Urothelium cell line (cell line): ENCODE measurements around the gene MED31.
"Not testable (repeated sequence)": the region's sequence is repeated elsewhere in the genome, so short reads cannot be mapped to it uniquely, and the experiment has no call there.

ENCODE experiments used
- DNase-seq: peaks from one replicate; pipeline ENCODE4 v3.0.0; 2011; ENCODE audit warnings: low spot score, mixed read lengths
- FAIRE-seq: peaks from 2 replicates; lab custom pipeline; 2011; peaks lifted over from hg19 to GRCh38; lab: Jason Lieb, UNC

The MED31 gene

DNA sequence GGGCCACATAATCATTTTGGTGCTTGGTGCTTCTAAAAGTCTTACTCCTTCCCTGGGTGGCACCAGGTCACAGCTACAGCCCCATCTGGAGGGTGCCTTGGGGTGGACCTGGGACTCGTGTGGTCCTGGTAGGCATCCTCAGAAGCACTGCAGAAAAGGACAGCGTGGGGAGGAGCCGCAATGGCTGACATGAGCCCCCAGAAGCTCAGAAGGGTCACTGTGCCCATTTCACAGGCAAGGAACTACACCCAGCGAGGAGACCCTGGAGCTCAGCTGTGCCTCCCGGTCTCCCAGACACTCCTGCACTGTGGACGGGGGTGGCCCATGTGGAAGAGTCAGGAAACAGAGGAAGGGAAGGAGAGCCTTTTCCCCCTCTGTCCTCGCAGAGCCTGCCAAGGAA is 26.5 kb upstream of the MED31 start:
- FAIRE-seq (no peak), DNase-seq (no peak)

DNA sequence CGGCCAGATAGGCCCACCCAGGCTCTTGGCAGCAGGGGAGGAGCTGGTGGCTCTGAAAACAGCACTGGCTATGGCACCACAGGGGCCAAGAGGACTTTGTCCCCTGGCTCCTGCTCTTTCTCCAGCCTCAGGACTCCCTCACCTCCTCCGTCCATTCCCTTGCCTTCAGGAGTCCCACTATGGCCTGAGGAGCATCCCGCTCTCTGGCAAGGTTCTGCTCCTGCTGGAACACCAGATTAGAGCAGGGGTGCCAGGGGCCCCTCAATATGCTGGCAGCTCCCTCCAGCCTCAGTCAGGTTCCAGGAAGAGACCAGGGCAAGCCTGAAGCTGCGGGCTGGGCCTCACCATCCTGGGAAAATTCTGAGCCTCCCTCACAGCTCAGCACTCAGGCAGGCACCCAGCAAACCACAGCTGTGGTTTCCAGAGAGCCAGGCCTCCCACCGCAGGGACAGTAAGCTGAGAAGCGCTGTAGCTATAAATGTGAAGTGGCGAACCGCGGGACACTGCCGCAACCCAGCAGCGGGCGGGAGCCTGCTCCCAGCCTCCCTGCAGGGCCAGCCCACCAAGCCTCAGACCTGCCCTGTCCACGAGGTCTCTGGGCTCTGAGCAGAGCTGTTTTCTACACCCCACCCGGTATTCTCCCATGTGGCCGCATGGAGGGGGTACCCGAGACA is 25.9 kb upstream of the MED31 start:
- FAIRE-seq (no peak), DNase-seq (peak; percentile 32)

DNA sequence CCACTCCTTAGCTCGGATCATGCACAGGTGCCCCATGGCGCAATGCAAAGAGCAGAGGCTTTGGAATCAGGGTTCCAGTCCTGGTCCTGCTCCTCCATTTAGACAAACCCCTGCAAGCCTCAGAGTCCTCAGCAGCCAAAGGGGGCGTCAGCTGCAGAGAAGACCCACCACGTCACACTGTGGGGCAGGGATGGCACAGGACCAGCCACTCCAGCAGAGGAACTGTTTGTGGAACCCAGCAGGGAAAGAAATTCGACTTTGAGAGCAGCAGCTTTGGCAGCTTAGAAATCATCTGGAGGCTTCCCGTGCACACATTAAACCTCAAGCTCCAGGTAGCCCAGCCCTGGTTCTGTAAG is 25.4 kb upstream of the MED31 start:
- FAIRE-seq, result no peak
- DNase-seq, result no peak

DNA sequence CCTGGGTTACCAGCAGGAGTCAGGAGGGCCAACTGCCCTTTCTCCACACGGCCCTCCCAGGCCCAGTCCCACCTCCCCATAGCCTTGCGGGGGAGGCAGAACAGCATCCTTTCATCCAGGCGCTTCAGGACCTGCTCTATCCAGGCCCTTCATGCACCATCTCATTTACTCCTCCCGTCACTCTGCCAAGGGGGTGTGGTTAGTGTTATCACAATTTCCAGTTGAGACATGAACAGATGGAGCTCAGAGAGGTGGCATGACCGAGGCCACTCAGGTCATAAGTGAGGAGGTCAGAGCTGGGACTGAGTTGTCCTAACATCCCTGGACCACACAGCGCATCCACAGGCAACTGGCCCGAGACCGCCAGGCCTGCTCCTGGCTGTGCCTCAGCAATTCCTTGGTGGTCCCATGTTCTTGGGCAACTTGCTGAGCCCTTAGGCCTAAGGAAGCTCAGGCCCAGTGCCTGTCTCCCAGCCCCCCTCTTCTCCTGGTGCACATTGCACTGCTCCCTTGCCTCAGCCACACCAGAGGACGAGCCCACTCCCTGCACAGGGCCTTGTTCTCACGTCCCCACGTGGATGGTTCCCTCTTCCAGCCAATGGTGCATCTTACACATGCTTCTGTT is 23.9 kb upstream of the MED31 start:
- DNase-seq, result no peak
- no peak for FAIRE-seq

DNA sequence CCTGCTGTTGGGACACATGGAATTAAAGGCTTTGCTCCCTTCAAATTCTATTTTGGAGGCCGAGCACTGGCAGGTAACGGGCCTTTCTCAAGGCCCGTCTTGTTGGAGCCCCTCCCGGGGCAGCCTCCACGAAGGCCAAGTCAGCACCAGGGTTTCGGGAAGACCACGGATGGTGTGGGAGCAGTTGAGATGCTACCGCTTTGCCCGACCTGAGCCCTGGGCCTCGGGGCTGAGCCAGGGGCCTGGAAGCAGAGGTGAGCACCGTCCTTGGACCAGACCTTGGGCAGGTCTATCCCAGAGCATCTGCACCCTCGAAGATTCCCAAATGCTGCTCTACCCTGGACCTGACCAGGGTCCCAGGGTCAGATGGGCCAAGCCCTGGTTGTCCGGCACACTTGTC is 23.2 kb upstream of the MED31 start:
- DNase-seq (no peak), FAIRE-seq (no peak)

DNA sequence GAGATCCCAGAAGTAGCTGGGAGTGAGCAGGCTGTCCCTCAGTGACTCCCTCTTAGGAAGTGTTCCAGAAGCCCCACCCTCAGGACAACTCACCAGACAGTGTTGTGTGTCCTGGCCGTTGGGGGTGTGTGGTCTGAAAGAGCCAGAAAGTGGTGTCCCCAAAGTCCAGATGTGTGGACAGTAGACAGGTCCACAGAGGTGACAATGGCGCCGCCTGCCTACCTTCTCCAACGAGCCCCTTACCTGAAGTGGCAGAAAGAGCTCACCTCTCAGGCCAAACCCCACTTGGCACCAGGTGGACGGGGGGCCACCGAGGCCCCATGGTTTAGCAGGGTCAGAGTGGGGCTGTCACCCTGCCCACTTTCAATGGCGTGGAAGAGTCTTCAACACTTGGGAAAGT is 20.0 kb upstream of the MED31 start:
- no peak for FAIRE-seq
- DNase-seq, result no peak

DNA sequence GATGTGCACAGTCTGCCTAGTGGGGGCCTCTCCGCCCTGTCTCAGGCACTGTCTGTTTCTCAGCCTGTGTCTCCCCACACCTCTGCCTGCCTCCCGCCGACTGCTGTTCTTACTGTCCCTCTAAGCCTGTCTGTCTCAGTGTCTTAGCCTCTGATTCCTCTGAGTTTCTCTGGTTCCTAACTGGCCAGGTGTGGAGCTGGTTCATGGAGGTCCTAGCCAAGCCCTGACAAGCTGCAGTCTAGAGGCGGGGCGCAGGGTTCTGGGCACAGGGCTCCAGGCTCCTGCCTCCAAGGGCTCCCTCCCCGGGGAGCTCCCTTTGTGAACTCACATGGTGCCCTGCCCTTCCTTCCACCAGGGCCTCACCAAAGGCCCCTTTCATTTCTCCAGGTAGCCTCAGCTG is 19.6 kb upstream of the MED31 start:
- no peak for DNase-seq
- no peak for FAIRE-seq

DNA sequence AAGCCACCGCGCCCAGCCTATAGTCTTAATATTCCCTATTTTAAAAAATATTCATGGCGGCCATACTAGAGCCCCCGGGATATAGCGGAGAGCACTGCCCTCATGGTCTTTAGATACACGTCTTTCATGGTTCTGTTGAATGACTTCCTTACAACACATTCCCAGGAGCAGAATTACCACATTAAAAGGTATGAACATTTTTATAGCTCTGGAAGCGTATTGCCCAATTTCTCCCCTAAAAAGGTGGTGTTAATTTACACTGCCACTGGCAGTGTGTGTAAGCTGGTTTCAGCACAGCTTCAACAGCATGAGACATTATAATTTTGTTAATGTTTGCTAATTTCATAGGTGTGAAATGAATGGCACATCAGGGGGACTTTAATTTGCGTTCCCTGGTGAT is 19.2 kb upstream of the MED31 start:
- FAIRE-seq (no peak), DNase-seq (no peak)

DNA sequence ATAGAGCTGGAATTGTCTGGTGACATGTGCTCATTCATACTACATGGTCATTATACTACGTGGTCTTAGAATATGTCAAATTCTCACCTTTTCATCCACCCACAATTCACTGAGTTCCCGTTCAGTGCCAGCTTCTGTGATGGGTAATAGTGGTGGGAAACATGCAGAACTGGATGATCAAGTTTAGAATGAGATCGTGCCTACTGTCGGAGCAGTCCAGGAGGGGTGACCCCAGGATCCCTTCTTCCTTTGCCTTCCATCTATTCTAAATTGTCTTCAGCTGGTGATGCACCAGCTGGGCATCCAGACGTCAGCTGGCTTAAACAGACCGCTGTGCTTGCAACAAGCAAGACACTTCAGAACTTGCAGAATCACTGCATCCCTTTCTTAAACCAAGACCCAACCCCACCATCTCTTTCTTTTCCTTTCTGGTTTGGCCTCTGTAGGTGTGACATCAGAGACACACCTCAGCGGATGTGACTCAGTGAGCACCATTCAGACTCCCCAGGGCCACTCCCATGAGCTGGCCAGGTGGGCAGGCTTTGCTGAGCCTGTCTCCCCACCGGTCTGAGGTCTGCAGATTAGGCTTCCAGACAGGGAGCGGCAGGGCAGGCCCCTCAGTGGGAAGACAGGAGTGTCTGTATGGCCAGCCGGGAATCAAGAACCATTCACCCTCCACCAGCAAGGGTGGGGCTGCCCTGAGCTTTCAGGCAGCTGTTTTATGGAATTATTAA is 18.2 kb upstream of the MED31 start:
- no peak for FAIRE-seq
- DNase-seq, result peak; percentile 54

DNA sequence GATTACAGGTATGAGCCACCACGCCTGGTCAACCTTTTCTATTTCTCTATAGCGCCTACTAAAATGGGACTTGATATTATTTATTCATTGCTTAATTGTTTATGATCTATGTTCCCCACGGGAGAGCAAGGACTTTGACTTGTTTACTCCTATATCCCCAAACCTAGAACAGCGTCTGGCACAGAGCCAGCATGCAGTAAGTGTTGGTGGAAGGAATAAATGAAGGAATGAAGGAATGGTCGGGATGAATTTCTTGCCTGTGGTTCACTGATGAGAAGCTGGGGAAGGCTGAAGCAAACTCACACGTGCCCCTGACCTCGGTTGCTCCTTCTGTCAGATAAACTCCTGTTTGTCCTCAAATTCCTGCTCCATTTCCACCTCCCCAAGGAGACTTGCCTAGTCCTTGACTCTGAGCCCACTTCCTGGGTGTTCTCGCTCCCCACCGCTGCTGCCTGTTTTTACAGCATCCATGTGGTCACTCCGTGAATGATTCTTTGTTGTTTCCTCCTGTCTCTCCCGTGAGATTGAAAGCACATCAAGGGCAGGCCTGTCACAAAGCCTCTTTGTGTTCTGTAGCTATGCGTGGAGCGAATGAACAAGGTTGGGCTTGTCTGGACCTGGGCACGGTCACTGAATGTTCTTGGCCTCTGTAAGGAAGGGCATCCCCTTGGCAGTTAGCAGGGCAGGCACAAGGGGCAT is 17.5 kb upstream of the MED31 start:
- no peak for DNase-seq
- no peak for FAIRE-seq

DNA sequence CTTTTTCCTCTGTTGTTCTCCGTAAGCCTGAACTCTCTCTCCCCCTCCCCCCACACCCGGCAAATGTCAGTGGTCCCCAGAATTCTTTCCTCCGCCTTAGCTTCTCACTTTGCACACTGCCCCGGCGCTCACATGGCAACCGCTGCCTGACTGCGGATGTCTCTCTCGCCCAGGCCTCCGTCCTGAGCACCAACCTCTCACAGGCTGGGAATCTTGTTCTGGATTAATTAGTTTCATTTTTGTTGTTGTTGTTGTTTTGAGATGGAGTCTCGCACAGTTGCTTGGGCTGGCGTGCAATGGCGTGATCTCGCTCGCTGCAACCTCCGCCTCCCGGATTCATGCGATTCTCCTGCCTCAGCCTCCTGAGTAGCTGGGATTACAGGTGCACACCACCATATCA is 16.8 kb upstream of the MED31 start:
- FAIRE-seq, result no peak
- no peak for DNase-seq

DNA sequence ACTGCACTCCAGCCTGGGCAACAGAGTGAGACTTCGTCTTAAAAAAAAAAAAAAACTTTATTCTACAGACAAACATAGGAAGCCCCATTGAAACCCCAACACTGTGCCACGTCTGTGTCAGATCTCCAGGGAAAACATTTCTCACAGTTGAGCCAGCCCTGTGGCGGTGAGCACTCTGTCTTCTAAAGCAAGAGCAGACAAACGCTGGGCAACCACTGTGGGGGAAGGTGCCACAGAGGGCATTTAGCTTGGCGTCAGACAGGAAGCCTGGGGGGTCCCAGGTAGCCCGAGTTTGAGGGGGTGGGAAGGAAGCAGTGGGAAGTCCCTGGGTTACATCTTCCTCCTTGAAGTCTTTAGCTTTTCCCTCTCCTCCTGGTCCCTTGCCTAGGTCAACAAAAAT is 16.1 kb upstream of the MED31 start:
- FAIRE-seq (no peak), DNase-seq (no peak)

DNA sequence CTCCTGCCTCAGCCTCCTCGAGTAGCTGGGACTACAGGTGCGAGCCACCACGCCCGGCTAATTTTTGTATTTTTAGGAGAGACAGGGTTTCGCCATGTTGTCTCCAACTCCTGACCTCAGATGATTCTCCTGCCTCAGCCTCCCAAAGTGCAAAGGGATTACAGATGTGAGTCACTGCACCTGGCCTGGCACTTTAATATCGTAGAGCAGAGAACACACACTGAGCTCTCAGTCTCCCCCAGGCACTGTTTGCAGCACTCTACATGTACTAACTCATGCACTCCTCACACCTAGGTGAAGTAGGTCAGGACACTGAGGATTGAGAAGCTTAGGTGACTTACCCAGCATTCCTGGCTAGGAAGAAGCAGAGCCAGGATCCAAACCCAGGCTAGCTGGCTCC is 15.2 kb upstream of the MED31 start:
- FAIRE-seq (no peak), DNase-seq (no peak)

DNA sequence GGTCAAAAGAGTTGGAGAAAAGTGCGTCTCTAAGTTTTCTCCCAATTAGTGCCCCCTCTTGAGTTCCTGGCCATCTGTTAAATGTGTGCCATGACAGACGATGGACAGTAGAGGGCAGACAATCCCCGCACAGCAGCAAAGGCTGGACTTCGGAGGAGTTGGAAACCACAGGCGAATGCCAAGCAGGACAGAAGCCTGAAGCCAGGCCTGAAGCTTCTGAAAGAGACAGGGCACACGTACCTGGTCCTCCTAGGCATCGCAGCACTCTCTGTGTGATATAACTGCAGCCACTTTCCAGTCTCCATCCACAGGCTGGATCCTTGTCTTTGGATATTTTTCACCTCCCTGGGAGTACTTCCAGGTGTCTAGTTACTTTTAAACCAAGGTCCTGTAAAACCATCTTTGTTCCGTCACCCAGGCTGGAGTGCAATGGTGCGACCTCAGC is 14.7 kb upstream of the MED31 start:
- peak; percentile 73 for DNase-seq
- FAIRE-seq, result no peak

DNA sequence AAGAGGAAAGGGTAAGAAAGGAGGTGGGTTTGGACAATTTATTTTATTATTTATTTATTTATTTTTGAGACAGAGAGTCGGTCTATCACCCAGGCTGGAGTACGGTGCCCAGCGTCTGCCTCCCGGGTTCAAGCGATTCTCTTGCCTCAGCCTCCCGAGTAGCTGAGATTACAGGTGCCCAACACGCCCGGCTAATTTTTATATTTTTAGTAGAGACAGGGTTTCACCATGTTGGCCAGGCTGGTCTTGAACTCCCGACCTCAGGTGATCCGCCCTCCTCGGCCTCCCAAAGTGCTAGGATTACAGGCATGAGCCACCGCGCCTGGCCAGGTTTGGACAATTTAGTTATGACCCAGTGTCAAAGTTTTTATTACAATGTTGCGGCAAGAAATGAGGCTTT is 11.8 kb upstream of the MED31 start:
- not testable (repeated sequence) for DNase-seq, FAIRE-seq

DNA sequence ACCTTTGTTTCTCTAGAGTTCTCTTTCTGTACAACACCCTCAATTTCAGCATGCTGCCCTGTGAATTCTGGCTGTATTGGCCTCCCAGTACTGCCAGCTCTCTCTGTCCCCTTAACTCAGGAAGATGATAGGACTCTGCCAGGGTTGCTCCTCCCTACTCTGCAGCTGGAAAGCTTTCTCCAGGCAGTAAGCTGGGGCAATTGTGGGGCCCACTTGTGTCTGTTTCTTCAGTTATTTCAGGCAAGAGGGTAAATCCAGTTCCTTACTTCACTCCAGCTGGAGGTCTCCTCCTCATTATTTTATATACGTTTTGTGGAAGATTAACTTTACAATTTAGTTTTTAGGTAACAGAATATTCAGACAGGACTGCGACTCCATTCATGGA is 10.1 kb upstream of the MED31 start:
- FAIRE-seq (no peak), DNase-seq (no peak)

DNA sequence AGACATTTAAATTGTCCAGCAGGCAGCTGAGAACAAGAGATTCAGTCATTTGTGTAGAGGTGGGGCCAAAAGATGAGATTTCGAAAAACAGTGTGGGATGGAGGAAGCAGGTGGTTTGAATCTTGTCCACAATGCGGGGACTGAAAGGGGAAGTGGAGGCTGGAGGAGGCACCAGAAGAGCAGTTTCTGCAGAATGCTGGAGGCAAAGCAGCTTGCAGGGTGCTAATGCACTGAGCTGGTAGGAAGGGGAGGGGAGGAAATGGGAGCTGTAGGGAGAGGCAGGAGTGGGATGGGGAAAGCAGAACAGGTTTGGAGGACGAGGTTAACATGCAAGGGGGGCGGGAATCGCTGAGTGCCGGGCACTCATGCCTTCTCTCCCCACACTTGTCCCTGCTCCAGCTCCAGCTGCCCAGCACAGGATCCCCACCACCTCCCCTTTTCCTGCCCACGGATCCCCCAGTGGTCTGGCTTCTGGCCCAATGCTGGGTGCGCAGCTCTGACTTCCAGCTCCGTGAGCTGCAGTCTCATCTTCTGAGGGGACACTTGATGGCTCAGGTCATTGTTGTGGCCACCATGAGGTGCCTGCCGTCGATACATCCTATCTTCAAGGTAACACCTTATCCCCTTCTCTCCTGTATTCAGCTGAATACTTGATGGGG is 9.5 kb upstream of the MED31 start:
- DNase-seq (no peak), FAIRE-seq (no peak)

DNA sequence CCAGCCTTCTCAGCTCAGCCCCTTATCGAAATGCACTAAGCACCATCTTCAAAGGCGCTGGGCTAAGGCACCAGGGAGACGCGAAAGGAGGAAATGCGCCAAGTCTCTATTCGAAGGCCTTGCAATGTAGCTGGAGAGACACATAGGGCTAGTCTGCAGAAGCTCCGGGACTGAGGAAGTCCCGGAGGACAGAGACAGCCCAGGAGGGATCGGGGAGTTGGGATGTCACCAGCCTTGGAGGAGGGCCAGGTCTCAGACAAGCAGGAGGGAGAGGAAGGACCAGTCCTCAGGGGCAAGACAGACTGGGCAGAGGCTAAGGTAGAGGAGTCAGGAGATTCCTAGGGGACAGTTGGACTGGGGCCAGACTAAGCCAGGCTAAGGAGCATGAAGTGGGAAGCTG is 8.7 kb upstream of the MED31 start:
- DNase-seq (no peak), FAIRE-seq (no peak)

DNA sequence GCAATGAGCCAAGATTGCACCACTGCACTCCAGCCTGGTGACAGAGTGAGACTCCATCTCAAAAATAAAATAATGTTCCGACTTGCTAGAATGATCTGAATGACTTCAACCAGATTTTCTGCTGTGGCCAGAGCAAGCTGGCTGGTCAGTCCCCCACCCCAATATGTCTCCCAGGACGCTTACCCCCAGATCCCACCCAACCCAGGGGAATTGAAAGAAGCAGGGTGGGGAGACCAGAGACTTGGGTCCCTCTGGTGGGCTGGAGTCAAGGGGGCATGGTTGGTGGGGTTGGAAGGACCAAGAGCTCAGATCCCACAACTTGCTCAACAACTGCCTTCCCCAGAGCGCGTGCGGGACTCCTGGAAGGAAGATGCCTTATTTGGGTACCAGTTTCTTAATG is 7.0 kb upstream of the MED31 start:
- not testable (repeated sequence) for DNase-seq, FAIRE-seq

DNA sequence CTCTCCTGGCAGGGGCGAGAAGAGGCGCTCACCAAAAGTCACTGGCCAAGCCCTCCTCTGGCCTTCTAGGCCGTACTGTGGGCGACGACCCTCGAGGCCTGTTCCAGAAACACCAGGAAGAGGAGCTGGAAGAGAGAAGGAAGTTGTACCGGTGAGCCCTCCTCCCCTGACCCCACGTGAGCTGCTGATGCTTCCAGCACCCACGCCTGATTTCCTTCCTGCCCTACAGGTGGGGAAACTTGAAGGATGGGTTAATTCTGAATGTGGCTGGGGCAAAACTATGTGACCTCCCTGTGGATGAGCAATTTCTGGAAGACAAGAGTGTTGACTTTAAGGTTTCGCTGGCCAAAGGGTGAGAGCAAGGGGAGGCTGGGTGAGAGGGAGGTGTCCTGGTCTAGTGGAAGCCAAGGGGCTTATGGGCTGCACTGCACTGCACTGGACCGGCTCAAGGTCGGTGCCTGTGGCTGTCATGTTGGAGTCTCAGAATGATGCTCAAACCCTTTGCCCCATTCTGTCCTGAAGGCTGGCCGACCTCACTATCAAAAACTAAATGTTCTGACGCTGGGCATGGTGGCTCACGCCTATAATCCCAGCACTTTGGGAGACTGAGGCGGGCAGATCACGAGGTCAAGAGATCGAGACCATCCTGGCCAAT is 6.4 kb upstream of the MED31 start:
- DNase-seq (no peak), FAIRE-seq (no peak)
